Lung (tissue), 12 donors: ENCODE data around the gene NPVF. TPM values are rescaled to one million over a fixed set of nuclear protein-coding genes. Genes with fewer than 3 reads are reported as not detected.

ENCODE experiments used
- ATAC-seq: fragments of 200-7000 bp; cut with Tn5 transposase; one replicate; pipeline ENCODE4 v1.9.1; 2020; ENCODE audit warnings: moderate number of reproducible peaks; ENCODE audit not compliant: insufficient read depth, low FRiP score
- DNase-seq, 3 donors: peaks; one replicate each; pipeline ENCODE4 v3.0.0-alpha.2; 2013 to 2017
- H3K27ac ChIP-seq, 2 donors: one replicate each; pipeline ENCODE4 v1.5.1; 2013; ENCODE audit warnings: mild to moderate bottlenecking in 2 of 2, moderate library complexity in 2 of 2, control low read depth in 1 of 2, inconsistent platforms in 1 of 2, low read depth in 1 of 2, low read length in 1 of 2
- H3K27me3 ChIP-seq, 3 donors: one replicate each; pipeline ENCODE4 v1.5.1; 2013; ENCODE audit warnings: low read length in 2 of 3; ENCODE audit not compliant: control insufficient read depth in 3 of 3, insufficient read depth in 3 of 3
- H3K36me3 ChIP-seq, 4 donors: one replicate each; pipeline ENCODE4 v1.5.1; 2013; ENCODE audit warnings: low read length in 4 of 4, mild to moderate bottlenecking in 1 of 4, moderate library complexity in 1 of 4; ENCODE audit not compliant: control insufficient read depth in 4 of 4, insufficient read depth in 4 of 4
- H3K4me1 ChIP-seq, 5 donors: one replicate each; pipeline ENCODE4 v1.5.1; 2013; ENCODE audit warnings: low read length in 5 of 5, mild to moderate bottlenecking in 2 of 5, moderate library complexity in 1 of 5; ENCODE audit not compliant: control insufficient read depth in 5 of 5, insufficient read depth in 5 of 5
- H3K4me3 ChIP-seq: one replicate; pipeline ENCODE4 v1.5.1; 2013; ENCODE audit warnings: mild to moderate bottlenecking, control low read depth, moderate library complexity
- H3K9ac ChIP-seq, 2 donors: one replicate each; pipeline ENCODE4 v1.5.1; 2013; ENCODE audit warnings: low read length in 2 of 2, control low read depth in 1 of 2; ENCODE audit not compliant: insufficient read depth in 1 of 2
- H3K9me3 ChIP-seq, 4 donors: one replicate each; pipeline ENCODE4 v1.5.1; 2013; ENCODE audit warnings: low read length in 3 of 4, mild to moderate bottlenecking in 1 of 4, moderate library complexity in 1 of 4; ENCODE audit not compliant: control insufficient read depth in 4 of 4, insufficient read depth in 3 of 4
- WGBS, 2 donors: extraction: QIAGEN DNeasy Blood & Tissue Kit; methylation state at CpG; one replicate each; pipeline ENCODE4 v1.1.7; 2013; 5-methylcytosine and 5-hydroxymethylcytosine counted together
- polyA plus RNA-seq, 2 donors: library from polyadenylated mRNA; stranded (reverse); fragments of 200-250 nt; gene quantifications; one replicate each; pipeline ENCODE4 v1.2.1, GENCODE V29; 2013
- total RNA-seq, 2 donors: library from RNA; depleted of rRNA in 1 of 2; stranded (reverse); fragments of >200 nt in 1 of 2; gene quantifications; one replicate each; pipeline ENCODE4 v1.2.1, GENCODE V29; 2014 to 2021
- TF ChIP-seq, protein P1 (sequence below): IDR thresholded peaks from 2 replicates; pipeline ENCODE4 v1.5.1; 2012; ENCODE audit warnings: mild to moderate bottlenecking; ENCODE audit errors: control extremely low read depth, extremely low read depth
- donor health status: control.
- donor health status: control.
- donor health status: Bipolar disorder and iron deficiency.
- donor health status: healthy.
- donor health status: DM: yes; HTN: yes; CAD: no.

The NPVF gene
- total and polyA plus RNA-seq, 4 donors = not detected

DNA sequence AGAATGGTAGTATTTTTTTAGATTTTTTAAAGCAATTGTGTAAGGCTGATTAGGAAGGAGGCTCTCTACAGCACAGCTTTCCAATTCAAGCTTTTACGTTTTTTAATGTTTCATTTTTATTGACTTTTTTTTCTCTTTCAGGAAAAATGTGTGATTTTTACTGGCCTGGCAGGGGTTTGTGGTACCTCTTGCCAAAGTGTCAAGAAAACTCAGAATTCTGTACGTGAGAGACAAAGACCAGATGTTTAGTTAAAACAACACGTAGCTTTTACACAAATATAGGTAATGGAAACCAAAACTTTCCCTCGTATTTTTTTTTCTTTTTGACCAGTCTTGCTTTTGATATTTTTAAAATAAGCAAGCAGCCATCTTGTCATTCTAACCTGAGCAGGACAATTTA lies 6.0 kb upstream of the NPVF start:
- H3K9me3 ChIP-seq = peaks cover 0 to 3% (median 1%) of the 10 kb centered on the region in 4 donors
- no peak overlapping the region for H3K4me3 ChIP-seq
- DNase-seq (peak in 2 of 3 donors; percentile 40 to 61), ATAC-seq (no peak)
- 78 to 86% methylated on average over 4 of the region's 4 CpGs for WGBS, 2 donors
- TF ChIP-seq, protein P1, sequence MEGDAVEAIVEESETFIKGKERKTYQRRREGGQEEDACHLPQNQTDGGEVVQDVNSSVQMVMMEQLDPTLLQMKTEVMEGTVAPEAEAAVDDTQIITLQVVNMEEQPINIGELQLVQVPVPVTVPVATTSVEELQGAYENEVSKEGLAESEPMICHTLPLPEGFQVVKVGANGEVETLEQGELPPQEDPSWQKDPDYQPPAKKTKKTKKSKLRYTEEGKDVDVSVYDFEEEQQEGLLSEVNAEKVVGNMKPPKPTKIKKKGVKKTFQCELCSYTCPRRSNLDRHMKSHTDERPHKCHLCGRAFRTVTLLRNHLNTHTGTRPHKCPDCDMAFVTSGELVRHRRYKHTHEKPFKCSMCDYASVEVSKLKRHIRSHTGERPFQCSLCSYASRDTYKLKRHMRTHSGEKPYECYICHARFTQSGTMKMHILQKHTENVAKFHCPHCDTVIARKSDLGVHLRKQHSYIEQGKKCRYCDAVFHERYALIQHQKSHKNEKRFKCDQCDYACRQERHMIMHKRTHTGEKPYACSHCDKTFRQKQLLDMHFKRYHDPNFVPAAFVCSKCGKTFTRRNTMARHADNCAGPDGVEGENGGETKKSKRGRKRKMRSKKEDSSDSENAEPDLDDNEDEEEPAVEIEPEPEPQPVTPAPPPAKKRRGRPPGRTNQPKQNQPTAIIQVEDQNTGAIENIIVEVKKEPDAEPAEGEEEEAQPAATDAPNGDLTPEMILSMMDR = no peak
- no peak overlapping the region for H3K27ac ChIP-seq
- peaks cover 0 to 12% (median 0%) of the 10 kb centered on the region in 5 donors for H3K4me1 ChIP-seq
- no peaks in the 10 kb centered on the region for H3K36me3 ChIP-seq
- H3K9ac ChIP-seq = no peak overlapping the region
- no peaks in the 10 kb centered on the region for H3K27me3 ChIP-seq

DNA sequence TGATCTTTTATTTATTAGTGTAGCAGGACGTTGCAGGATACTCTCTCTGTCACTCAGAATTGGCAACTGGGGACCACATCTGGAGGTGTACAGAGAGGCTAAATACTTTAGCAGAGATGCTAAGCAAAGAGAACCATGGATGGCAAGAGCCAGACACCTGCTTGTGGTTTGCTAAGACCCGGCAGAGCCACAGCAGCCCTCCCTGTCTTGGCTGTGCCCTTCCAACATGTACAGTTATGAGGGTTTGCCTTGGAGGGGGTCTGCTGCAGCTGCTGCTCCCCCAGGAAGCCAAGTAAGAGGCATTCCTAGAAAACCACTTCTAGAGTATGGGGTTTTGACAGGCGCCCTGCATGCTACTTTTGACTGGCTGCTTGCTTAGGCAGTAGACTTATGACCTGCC lies 5.1 kb downstream of the NPVF start:
- Histone ChIP-seq H3K36me3 (no peaks in the 10 kb centered on the region), H3K4me3 (no peak overlapping the region), H3K9me3 (no peaks in the 10 kb centered on the region), H3K27me3 (no peaks in the 10 kb centered on the region), H3K4me1 (peaks cover 0 to 13% (median 0%) of the 10 kb centered on the region in 5 donors), H3K27ac (no peak overlapping the region), H3K9ac (no peak overlapping the region)
- no peak for DNase-seq
- WGBS, 2 donors = 78 to 82% methylated on average over 3 of the region's 3 CpGs
- TF ChIP-seq, protein P1 = no peak
- ATAC-seq = no peak

DNA sequence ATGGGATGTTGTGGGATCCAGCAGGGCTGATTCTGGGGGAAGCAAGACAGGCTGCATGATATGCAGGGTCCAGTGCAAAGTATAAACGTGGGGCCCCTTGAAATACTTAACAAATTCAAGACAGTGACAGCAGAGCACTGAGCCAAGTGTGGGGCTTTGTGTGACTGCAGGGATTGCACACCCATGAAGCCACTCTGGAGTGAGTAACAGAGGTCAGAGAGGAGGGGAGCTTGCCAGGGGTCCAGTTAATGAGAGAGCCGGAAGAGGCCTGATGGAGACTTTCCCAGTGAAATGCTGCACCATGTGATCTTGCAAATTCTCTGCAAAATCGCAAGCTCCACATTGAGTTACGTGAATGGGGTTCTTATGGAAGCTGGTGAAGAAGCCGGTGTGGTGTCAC lies 5.6 kb downstream of the NPVF start:
- TF ChIP-seq, protein P1 = no peak
- H3K4me3 ChIP-seq = no peak overlapping the region
- H3K27ac ChIP-seq = no peak overlapping the region
- WGBS, 2 donors = 89 to 96% methylated on average over 5 of the region's 5 CpGs
- DNase-seq = peak in 1 of 3 donors; percentile 38
- no peaks in the 10 kb centered on the region for H3K36me3 ChIP-seq
- no peak overlapping the region for H3K9ac ChIP-seq
- H3K4me1 ChIP-seq = peaks cover 0 to 18% (median 0%) of the 10 kb centered on the region in 5 donors
- H3K9me3 ChIP-seq = no peaks in the 10 kb centered on the region
- H3K27me3 ChIP-seq = no peaks in the 10 kb centered on the region
- ATAC-seq = no peak

DNA sequence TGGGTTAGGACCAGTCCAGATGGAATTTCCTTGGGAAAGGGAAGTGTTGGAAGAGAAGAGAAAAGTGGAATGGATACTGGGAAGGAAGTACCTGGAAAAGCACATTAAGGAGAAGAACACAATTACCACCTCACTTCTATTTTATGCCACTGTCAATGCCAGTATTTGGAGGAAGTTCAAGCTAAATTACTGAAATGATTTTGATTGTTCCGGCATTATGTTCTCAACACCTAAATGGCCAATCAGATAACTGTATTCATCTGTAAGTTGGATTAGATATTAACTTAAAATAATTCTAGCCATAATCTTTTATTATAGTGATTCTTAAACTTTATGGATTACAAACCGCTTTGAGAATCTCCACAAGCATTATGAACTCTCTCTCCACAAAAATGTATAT lies 7.3 kb downstream of the NPVF start:
- Histone ChIP-seq H3K4me1 (peaks cover 0 to 21% (median 0%) of the 10 kb centered on the region in 5 donors), H3K36me3 (no peaks in the 10 kb centered on the region), H3K27me3 (no peaks in the 10 kb centered on the region), H3K27ac (no peak overlapping the region), H3K4me3 (no peak overlapping the region), H3K9me3 (no peaks in the 10 kb centered on the region), H3K9ac (no peak overlapping the region)
- 94 to 95% methylated on average over 2 of the region's 2 CpGs for whole genome bisulfite sequencing, 2 donors
- ATAC-seq (no peak), DNase-seq (no peak)
- TF ChIP-seq, protein P1 = no peak
